ENCODE data around the gene DBNDD1.

Gene DBNDD1

DNA sequence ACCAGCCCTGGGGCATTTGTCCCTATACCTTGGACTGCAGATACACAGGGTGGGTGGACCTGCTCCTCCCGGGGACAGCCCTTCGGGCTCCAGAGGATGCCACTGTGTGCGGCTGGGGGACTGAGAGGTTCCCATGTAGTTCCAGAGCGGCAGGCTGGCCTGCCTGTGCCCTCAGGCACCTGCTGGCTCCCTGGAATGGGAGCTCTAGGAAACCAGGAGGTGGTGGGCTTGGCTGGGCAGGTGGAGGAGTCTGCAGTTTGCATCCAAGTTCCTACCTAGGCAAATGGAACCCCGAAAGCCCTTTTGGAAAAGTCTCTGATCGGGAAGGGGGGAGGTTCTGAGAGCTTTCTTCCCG, 982 bp downstream of the DBNDD1 start:
- no peak for TF ChIP-seq YY1 (IDR thresholded peaks at IDR 0.05; ENCODE audit: insufficient read depth, insufficient read length)
- TF ChIP-seq SUZ12 (IDR thresholded peaks at IDR 0.05; ENCODE audit: extremely low read depth, insufficient read depth, insufficient read length), result no peak
- TF ChIP-seq ZNF274 (IDR thresholded peaks at IDR 0.05; ENCODE audit: low read depth, low read length), result no peak
- Histone ChIP-seq H3K27me3 (ENCODE audit: insufficient read depth, insufficient read length) (peaks cover 5% of the 10 kb centered on the region), H3K4me3 (ENCODE audit: insufficient read length, low read depth) (peak overlapping the region; percentile 74), H3K9me3 (ENCODE audit: insufficient read depth, low read length) (no peaks in the 10 kb centered on the region), H3K4me1 (ENCODE audit: insufficient read depth, insufficient read length) (peaks cover 9% of the 10 kb centered on the region), H3K36me3 (ENCODE audit: insufficient read depth, insufficient read length, low read length) (peaks cover 5% of the 10 kb centered on the region), H3K9ac (ENCODE audit: insufficient read length, low read depth) (peak overlapping the region; percentile 91)
- DNase-seq (ENCODE audit: low read depth, low spot score), result no peak

DNA sequence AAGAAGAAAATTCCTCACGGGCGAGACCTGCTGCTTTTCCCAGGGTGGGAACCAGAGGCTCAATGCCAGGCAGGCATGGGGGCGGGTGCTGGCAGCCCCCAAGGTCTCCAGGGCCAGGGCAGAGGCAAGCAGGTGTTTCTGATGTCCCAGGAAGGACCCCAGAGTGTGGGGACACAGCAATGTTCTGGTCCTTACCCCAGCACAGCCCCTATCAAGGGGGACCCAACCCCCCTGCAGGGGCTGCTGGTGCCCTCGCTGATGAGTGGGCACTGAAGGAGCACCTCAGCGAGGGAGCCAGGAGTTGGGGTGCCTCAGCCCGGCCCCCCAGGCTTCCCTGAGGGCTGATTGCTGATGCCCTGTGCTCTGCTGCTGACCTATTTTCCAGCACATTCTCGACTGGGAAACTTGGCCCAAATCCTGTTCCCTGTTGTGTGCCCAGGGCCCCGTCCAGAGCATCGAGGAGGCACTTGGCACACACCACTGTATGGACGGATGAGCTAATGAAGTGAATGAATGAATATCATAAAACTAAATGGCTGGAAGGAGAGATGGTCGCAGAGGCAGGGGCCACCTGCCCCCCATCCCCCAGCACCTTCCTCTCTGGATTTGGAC, 2.8 kb downstream of the DBNDD1 start:
- no peak for DNase-seq (ENCODE audit: low read depth, low spot score)
- no peak for TF ChIP-seq SUZ12 (IDR thresholded peaks at IDR 0.05; ENCODE audit: extremely low read depth, insufficient read depth, insufficient read length)
- no peak for TF ChIP-seq YY1 (IDR thresholded peaks at IDR 0.05; ENCODE audit: insufficient read depth, insufficient read length)
- no peak for TF ChIP-seq ZNF274 (IDR thresholded peaks at IDR 0.05; ENCODE audit: low read depth, low read length)
- Histone ChIP-seq H3K4me3 (ENCODE audit: insufficient read length, low read depth) (no peak overlapping the region), H3K4me1 (ENCODE audit: insufficient read depth, insufficient read length) (peaks cover 11% of the 10 kb centered on the region), H3K36me3 (ENCODE audit: insufficient read depth, insufficient read length, low read length) (peaks cover 5% of the 10 kb centered on the region), H3K9me3 (ENCODE audit: insufficient read depth, low read length) (no peaks in the 10 kb centered on the region), H3K9ac (ENCODE audit: insufficient read length, low read depth) (no peak overlapping the region), H3K27me3 (ENCODE audit: insufficient read depth, insufficient read length) (peaks cover 5% of the 10 kb centered on the region)

DNA sequence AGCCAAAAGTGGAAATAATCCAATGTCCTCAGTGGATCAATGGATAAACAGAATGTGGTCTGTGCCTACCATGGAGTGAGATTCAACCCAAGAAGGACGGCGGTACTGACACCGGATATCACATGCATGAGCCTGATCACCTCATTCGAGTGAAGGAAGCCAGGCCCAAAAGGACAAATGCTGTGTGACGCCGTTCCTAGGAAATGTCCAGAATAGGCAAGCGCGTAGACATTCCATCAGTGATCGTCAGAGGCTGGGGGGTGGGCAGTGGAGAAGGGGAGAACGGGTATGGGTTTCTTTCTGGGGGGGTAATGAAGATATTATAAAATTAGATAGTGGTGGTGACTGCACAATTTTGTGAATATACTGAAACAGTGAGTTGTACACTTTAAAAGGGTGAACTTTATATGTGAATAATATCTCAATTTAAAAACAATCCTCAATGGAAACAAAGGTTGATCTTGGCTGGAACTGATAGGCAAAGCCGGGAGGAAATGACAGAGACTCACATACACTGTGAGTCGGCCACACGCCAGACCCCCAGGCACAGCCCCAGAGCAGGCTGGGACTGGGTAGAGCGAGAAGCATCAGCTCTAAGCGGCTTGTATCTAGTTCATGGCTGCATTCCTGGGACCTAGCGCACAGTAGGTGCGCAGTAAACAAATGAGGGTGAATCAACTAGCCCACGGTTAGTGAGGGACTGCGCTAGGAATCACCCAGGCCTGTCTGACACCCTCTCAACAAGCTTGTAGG, 3.5 kb downstream of the DBNDD1 start:
- Histone ChIP-seq H3K9me3 (ENCODE audit: insufficient read depth, low read length) (no peaks in the 10 kb centered on the region), H3K36me3 (ENCODE audit: insufficient read depth, insufficient read length, low read length) (peaks cover 5% of the 10 kb centered on the region), H3K9ac (ENCODE audit: insufficient read length, low read depth) (no peak overlapping the region), H3K4me1 (ENCODE audit: insufficient read depth, insufficient read length) (peaks cover 16% of the 10 kb centered on the region), H3K27me3 (ENCODE audit: insufficient read depth, insufficient read length) (peaks cover 5% of the 10 kb centered on the region), H3K4me3 (ENCODE audit: insufficient read length, low read depth) (no peak overlapping the region)
- TF ChIP-seq ZNF274 (IDR thresholded peaks at IDR 0.05; ENCODE audit: low read depth, low read length) (no peak), SUZ12 (IDR thresholded peaks at IDR 0.05; ENCODE audit: extremely low read depth, insufficient read depth, insufficient read length) (no peak), YY1 (IDR thresholded peaks at IDR 0.05; ENCODE audit: insufficient read depth, insufficient read length) (no peak)
- no peak for DNase-seq (ENCODE audit: low read depth, low spot score)

DNA sequence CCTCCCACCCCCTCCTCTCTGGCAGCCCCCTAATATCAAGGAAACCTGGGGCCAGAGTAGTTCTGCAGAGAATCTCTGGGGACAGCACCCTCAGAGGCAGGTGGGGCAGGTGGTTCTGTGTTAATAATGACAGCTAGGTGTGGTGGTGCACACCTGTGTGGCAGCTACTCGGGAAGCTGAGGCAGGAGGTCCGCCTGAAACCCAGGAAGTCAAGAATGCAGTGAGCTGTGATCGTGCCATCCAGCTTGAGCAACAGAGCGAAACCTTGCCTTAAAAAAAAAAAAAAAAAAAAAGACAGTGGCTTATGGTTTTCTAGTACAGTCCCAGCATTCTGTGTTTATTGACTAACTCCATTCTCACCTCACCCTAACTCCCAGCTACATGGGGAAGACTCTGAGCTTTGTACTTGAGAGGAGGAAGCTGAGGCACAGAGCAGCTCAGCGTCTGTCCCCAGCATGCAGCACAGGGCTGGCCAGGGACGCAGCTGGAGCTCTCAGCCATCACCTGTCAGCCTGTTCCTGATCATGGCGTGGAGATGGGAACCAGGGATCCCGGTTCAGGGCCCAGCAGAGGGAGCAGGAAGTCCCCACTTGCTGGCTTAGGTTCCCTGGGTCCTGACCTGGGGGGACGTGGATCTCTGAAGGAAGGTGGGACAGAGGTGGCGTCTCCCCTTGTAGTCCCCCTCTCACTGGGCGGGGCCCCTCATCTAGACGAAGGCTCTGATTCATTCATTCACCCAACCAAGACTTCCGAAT, 6.1 kb downstream of the DBNDD1 start:
- Histone ChIP-seq H3K4me1 (ENCODE audit: insufficient read depth, insufficient read length) (peaks cover 19% of the 10 kb centered on the region), H3K27me3 (ENCODE audit: insufficient read depth, insufficient read length) (peaks cover under 1% of the 10 kb centered on the region), H3K4me3 (ENCODE audit: insufficient read length, low read depth) (no peak overlapping the region), H3K36me3 (ENCODE audit: insufficient read depth, insufficient read length, low read length) (peaks cover 10% of the 10 kb centered on the region), H3K9ac (ENCODE audit: insufficient read length, low read depth) (no peak overlapping the region), H3K9me3 (ENCODE audit: insufficient read depth, low read length) (no peaks in the 10 kb centered on the region)
- no peak for TF ChIP-seq YY1 (IDR thresholded peaks at IDR 0.05; ENCODE audit: insufficient read depth, insufficient read length)
- no peak for TF ChIP-seq SUZ12 (IDR thresholded peaks at IDR 0.05; ENCODE audit: extremely low read depth, insufficient read depth, insufficient read length)
- no peak for TF ChIP-seq ZNF274 (IDR thresholded peaks at IDR 0.05; ENCODE audit: low read depth, low read length)
- DNase-seq (ENCODE audit: low read depth, low spot score), result no peak

DNA sequence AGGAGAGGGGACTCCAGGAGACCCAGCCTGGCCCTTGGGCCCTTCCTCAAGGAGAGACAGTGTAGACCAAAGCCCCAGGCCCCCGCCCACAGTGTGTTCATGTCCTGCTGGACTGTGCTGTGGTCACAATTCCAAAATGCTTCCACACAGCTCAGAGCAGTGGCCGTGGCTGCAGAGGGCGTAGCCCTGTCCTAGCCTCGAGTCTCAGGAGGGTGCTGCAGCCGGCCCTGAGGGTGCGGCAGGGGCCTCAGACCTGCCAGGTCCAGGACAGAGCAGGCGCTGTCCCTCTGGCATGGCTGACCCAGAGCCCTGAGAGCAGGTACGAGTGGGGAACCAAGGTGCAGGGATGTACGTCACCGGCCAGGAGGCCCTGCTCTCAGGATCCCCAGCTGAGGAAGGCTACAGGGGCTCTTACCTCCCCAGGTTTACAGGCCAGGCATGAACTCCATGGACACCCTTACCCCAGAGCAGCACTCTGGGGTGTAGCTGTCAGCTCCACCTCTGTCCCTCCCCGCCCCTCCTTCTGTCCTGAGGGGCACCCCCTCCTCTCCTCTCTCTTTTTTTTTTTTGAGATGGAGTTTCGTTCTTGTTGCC, 7.3 kb downstream of the DBNDD1 start:
- Histone ChIP-seq H3K4me3 (ENCODE audit: insufficient read length, low read depth) (no peak overlapping the region), H3K9me3 (ENCODE audit: insufficient read depth, low read length) (no peaks in the 10 kb centered on the region), H3K9ac (ENCODE audit: insufficient read length, low read depth) (no peak overlapping the region), H3K27me3 (ENCODE audit: insufficient read depth, insufficient read length) (no peaks in the 10 kb centered on the region), H3K4me1 (ENCODE audit: insufficient read depth, insufficient read length) (peaks cover 16% of the 10 kb centered on the region), H3K36me3 (ENCODE audit: insufficient read depth, insufficient read length, low read length) (peaks cover 15% of the 10 kb centered on the region)
- TF ChIP-seq SUZ12 (IDR thresholded peaks at IDR 0.05; ENCODE audit: extremely low read depth, insufficient read depth, insufficient read length) (no peak), ZNF274 (IDR thresholded peaks at IDR 0.05; ENCODE audit: low read depth, low read length) (no peak), YY1 (IDR thresholded peaks at IDR 0.05; ENCODE audit: insufficient read depth, insufficient read length) (no peak)
- DNase-seq (ENCODE audit: low read depth, low spot score), result no peak

DNA sequence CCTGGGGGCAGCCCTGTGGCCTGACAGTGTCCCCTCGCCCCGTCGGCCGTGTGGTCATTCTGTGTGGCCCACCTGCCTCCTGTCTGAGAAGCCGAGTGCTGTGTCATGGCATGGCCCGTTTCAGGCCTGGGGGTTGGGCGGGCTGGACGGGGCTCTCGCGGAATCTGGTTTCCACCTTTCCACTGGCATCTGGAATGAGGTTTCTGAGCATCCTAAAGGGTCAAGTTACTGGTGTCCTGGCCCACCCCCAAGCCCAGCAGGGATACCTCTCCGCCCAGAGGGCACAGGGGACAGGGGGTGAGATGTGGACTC, 7.8 kb downstream of the DBNDD1 start:
- H3K9me3 ChIP-seq (ENCODE audit: insufficient read depth, low read length), result no peaks in the 10 kb centered on the region
- no peak overlapping the region for H3K9ac ChIP-seq (ENCODE audit: insufficient read length, low read depth)
- DNase-seq (ENCODE audit: low read depth, low spot score), result no peak
- H3K4me1 ChIP-seq (ENCODE audit: insufficient read depth, insufficient read length), result peaks cover 16% of the 10 kb centered on the region
- H3K4me3 ChIP-seq (ENCODE audit: insufficient read length, low read depth), result no peak overlapping the region
- TF ChIP-seq YY1 (IDR thresholded peaks at IDR 0.05; ENCODE audit: insufficient read depth, insufficient read length) (no peak), SUZ12 (IDR thresholded peaks at IDR 0.05; ENCODE audit: extremely low read depth, insufficient read depth, insufficient read length) (no peak), ZNF274 (IDR thresholded peaks at IDR 0.05; ENCODE audit: low read depth, low read length) (no peak)
- peaks cover 18% of the 10 kb centered on the region for H3K36me3 ChIP-seq (ENCODE audit: insufficient read depth, insufficient read length, low read length)
- no peaks in the 10 kb centered on the region for H3K27me3 ChIP-seq (ENCODE audit: insufficient read depth, insufficient read length)
